Mesothelial cell of epicardium (in vitro differentiated cells): ENCODE data around the gene NR1I3. TPM values are rescaled to one million over a fixed set of nuclear protein-coding genes. Genes with fewer than 3 reads are reported as not detected.

ENCODE experiments used
- DNase-seq, 2 experiments: peaks; one replicate each; pipeline ENCODE4 v3.0.0; 2021; ENCODE audit warnings: low spot score in 2 of 2; ENCODE audit not compliant: unreplicated experiment in 2 of 2
- H3K27ac Mint-ChIP-seq: 2 replicates; pipeline ENCODE4 v1.8.0; 2021; ENCODE audit warnings: mixed read lengths
- H3K27me3 Mint-ChIP-seq: 2 replicates; pipeline ENCODE4 v1.8.0; 2021; ENCODE audit warnings: low read depth, mixed read lengths
- H3K36me3 Mint-ChIP-seq: 2 replicates; pipeline ENCODE4 v1.8.0; 2021; ENCODE audit warnings: mixed read lengths
- H3K4me1 Mint-ChIP-seq: 2 replicates; pipeline ENCODE4 v1.8.0; 2021; ENCODE audit warnings: mixed read lengths
- H3K4me3 Mint-ChIP-seq: 2 replicates; pipeline ENCODE4 v1.8.0; 2021; ENCODE audit warnings: mild to moderate bottlenecking, moderate library complexity, mixed read lengths
- H3K9me3 Mint-ChIP-seq: 2 replicates; pipeline ENCODE4 v1.8.0; 2021; ENCODE audit warnings: mixed read lengths
- CTCF ChIP-seq: fragments of 200-600 bp; sonication (generic); IDR thresholded peaks from one replicate; pipeline ENCODE4 v1.5.0; 2021; ENCODE audit warnings: antibody characterized with exemption; ENCODE audit not compliant: unreplicated experiment
- total RNA-seq: library from RNA; stranded (reverse); gene quantifications from 3 replicates; pipeline ENCODE4 v1.2.1, GENCODE V29; 2021

The NR1I3 gene
- total RNA-seq, result not detected in 3 replicates

- no peak for DNase-seq
- H3K27ac Mint-ChIP-seq, result no peak within 1 kb of the TSS
- H3K4me1 Mint-ChIP-seq, result no peaks in the 10 kb centered on the region
- H3K4me3 Mint-ChIP-seq, result no peak within 1 kb of the TSS
- no peaks in the 10 kb centered on the region for H3K27me3 Mint-ChIP-seq
- no peaks in the 10 kb centered on the region for H3K9me3 Mint-ChIP-seq
- TF ChIP-seq CTCF, result no peak
- no peaks in the 10 kb centered on the region for H3K36me3 Mint-ChIP-seq
These were observed at the start of gene NR1I3 for GRCh38 chr1:161238039-161238473. NR1I3 (minus strand) TSS chr1:161238203; CDS start chr1:161236565, 1,638 bp downstream.

GRCh38 chr1:161287482-161288054, 49.6 kb upstream of the NR1I3 start:
- H3K9me3 Mint-ChIP-seq, result no peaks in the 10 kb centered on the region
- H3K4me1 Mint-ChIP-seq, result no peaks in the 10 kb centered on the region
- H3K27me3 Mint-ChIP-seq, result peaks cover 45% of the 10 kb centered on the region
- no peaks in the 10 kb centered on the region for H3K36me3 Mint-ChIP-seq
- TF ChIP-seq CTCF, result no peak
- no peak for DNase-seq
- H3K4me3 Mint-ChIP-seq, result no peak overlapping the region
- H3K27ac Mint-ChIP-seq, result no peak overlapping the region

GRCh38 chr1:161285521-161285920, 47.5 kb upstream of the NR1I3 start:
- H3K27me3 Mint-ChIP-seq, result peaks cover 48% of the 10 kb centered on the region
- no peaks in the 10 kb centered on the region for H3K4me1 Mint-ChIP-seq
- no peak overlapping the region for H3K4me3 Mint-ChIP-seq
- TF ChIP-seq CTCF, result no peak
- no peaks in the 10 kb centered on the region for H3K9me3 Mint-ChIP-seq
- no peaks in the 10 kb centered on the region for H3K36me3 Mint-ChIP-seq
- H3K27ac Mint-ChIP-seq, result no peak overlapping the region
- no peak for DNase-seq

GRCh38 chr1:161285113-161285512, 47.1 kb upstream of the NR1I3 start:
- no peaks in the 10 kb centered on the region for H3K9me3 Mint-ChIP-seq
- no peaks in the 10 kb centered on the region for H3K4me1 Mint-ChIP-seq
- H3K27me3 Mint-ChIP-seq, result peaks cover 52% of the 10 kb centered on the region
- no peak for TF ChIP-seq CTCF
- DNase-seq, result no peak
- H3K4me3 Mint-ChIP-seq, result no peak overlapping the region
- no peak overlapping the region for H3K27ac Mint-ChIP-seq
- no peaks in the 10 kb centered on the region for H3K36me3 Mint-ChIP-seq

DNA sequence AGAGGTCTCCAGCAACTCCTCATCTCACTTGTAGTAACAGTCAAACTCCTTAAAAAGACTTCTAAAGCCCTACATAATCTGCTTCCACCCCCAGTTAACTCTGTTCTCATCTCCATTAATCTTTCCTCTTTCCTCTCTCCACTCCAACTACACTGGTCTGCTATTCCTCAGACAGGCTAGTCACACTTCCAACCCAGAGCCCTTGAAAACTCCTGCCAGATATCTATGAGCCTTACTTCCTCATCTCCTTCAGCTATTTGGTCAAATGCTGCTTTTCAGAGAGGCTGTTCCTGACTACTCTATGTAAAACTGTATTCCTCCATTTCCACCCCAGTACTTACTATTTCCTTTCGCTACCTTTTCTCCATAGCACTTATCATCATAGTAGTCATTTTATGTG, 45.0 kb upstream of the NR1I3 start:
- H3K9me3 Mint-ChIP-seq, result no peaks in the 10 kb centered on the region
- H3K27ac Mint-ChIP-seq, result no peak overlapping the region
- H3K27me3 Mint-ChIP-seq, result peaks cover 63% of the 10 kb centered on the region

More for the DNA sequence above, 45.0 kb upstream of the NR1I3 start:
- no peaks in the 10 kb centered on the region for H3K4me1 Mint-ChIP-seq
- DNase-seq, result no peak
- TF ChIP-seq CTCF, result no peak
- H3K36me3 Mint-ChIP-seq, result no peaks in the 10 kb centered on the region
- H3K4me3 Mint-ChIP-seq, result no peak overlapping the region
